Skeletal muscle cell (primary cell): ENCODE data around the gene SNCAIP.

Experiments
- DNase-seq: peaks from one replicate; pipeline ENCODE4 v3.0.0-alpha.2; 2010; ENCODE audit warnings: low read depth
- H3K4me3 ChIP-seq: 2 replicates; pipeline ENCODE4 v1.5.1; 2011; ENCODE audit warnings: low read depth, mild to moderate bottlenecking, control low read depth, low read length, moderate library complexity

The SNCAIP gene

DNA sequence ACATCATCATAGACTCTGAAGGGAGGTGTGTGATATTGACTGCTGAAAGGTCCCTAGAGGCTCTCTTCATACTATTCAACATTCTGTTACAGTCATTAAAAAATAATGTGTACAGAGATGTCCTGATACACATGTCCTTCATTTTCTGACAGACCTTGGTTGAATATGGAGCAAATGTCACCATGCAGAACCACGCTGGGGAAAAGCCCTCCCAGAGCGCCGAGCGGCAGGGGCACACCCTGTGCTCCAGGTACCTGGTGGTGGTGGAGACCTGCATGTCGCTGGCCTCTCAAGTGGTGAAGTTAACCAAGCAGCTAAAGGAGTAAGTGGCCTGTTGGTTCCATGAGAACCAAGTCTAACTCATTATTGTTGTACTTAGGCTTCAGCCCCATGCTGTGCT lies 132.4 kb downstream of the SNCAIP start:
- DNase-seq, result no peak
- no peak overlapping the region for H3K4me3 ChIP-seq

DNA sequence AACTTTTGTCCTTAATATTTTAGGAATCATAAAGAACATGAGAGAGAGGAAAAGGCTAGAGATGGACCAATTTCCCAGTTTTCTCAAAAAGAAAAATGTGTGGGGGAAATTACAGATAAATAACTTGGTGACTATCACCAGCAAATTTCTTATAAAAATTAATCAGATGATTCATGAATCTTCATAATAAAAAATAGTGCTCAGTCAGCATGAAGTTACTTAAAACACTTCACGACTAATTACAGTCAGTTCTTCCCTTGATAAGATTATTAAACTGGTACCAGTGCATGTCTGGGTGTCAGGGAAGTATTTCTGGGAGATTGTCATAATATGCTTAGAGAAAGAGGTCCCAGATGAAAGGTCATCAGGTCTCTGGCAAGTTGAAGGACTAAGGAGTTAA lies 133.0 kb downstream of the SNCAIP start:
- H3K4me3 ChIP-seq, result no peak overlapping the region
- DNase-seq, result no peak

DNA sequence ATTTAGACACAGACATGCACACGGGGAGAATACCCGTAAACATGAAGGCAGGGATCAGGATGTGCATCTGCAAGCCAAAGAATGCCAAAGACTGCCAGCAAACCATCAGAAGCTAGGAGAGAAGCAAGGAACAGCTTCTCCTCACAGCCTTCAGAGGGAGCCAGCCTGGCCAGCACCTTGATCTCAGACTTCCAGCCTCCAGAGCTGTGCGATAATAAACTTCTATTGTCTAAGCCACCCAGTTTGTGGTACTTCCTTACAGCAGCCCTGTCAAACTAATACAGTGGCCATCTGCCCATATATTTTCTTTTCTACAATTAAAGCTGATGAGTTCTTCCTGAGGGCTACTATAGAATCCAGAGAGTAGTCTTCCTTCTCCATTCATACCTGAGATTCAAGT lies 135.0 kb downstream of the SNCAIP start:
- DNase-seq, result no peak
- H3K4me3 ChIP-seq, result no peak overlapping the region

DNA sequence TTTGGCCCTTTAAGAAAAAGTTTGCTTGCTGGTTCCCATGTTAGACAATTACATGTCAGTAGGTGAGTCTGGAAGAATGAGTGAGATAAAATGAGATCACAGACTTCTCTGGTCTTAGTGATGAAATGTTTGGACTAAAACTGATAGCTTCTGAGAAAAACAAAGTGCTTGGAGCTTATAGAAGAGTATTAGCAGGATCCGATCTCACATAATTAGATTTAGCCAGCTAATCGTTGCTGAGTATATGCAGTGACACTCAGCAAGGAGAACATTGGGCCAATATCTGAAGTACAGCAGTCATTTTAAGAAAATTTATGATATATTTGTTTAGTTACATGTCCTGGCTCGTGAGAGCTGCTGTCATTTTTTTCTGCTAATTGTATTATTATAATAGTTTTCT lies 135.8 kb downstream of the SNCAIP start:
- no peak overlapping the region for H3K4me3 ChIP-seq
- no peak for DNase-seq

DNA sequence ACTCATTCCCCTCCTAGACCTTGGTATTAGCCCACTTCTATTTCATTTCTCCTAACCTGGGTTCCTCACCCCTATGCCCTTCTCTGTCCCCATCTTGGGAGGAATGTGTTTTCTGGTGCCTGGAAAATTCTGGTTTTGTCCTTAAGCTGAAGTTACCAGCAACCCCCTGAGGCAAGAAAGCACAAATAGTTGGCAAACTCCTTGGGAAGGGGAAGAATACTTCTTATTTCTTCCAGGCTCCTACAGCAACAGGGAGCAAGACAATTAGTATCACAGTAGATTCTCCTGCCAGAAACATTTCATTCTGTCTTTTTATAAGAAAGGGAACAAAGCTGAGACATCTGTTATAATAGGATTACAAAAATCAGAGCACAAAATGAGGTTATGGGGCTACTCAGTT lies 142.5 kb downstream of the SNCAIP start:
- H3K4me3 ChIP-seq, result no peak overlapping the region
- DNase-seq, result no peak

DNA sequence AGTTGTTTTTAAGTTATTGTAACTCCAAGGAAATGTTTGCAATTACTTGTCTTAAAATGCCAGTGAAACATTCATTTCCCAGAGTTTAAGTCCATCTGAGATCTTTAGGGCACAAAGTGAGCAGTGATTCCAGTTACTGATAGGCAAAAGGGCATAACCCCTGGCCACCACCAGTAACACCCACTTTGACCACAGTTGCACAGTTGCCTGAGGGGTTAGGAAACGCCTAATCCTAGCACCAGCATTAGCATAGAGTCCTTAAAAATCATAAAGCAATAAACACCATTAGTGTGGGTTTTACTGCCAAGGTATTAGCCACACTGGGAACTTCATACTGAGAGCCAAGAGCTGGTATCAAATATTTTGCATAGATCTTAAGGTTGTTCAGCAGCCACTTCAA lies 143.9 kb downstream of the SNCAIP start:
- no peak overlapping the region for H3K4me3 ChIP-seq
- DNase-seq, result no peak

DNA sequence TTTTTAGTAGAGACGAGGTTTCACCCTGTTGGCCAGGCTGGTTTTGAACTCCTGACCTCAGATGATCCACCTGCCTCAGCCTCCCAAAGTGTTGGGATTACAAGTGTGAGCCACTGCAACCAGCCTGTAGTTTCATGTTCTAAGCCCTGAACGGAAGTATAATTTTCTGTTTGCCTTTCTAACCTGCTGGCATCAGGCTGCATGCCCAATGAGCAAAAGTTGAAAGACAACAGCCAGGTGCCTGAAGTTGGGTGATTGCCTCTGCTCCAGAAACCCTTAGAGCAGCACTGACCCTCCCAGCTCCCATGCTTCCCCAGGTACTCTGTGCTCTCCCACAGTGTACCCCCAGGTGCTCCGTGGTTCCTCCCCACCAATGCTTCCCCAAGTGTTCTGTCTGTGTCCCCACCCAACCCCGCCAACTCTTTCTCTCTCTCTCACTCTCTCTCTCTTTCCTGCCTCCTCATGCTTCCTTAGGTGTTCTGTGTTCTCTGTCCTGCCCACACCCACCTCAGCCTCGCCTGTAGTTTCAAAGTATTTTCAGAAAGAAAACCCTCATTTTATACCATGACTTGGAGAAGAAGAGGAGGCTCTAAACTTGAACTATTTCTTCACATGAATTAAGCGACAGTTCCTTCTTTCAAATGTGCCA lies 145.3 kb downstream of the SNCAIP start:
- no peak for DNase-seq

DNA sequence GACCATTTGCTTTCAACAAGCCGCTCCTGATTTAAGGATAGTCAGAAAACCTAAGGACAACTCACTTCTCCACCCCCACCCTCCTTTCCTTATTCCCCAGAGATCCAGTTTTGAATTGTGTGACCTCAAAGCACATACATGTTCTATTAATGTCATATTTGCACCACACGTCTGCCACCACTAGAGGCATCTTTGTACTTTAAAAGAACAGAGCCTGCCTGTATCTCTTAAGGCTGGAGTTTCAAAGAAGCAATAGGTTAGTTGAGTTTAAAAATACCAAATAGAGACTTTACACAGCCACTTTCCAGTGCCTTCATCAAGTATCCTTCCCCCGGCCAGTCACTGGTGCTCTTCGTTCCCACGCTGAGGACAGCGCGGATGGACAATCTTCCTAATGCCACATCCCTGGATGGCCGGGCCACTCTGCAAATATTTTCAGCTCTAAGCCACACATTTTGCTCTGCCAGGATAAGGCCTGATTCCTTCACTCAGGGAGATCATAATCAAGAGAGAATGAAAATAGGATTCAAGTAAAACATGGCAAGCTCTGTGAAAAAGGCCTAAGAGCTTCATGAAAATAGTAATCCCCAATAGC lies 146.3 kb downstream of the SNCAIP start:
- H3K4me3 ChIP-seq, result no peak overlapping the region
- no peak for DNase-seq

More for the DNA sequence above, 145.3 kb downstream of the SNCAIP start:
- no peak overlapping the region for H3K4me3 ChIP-seq

DNA sequence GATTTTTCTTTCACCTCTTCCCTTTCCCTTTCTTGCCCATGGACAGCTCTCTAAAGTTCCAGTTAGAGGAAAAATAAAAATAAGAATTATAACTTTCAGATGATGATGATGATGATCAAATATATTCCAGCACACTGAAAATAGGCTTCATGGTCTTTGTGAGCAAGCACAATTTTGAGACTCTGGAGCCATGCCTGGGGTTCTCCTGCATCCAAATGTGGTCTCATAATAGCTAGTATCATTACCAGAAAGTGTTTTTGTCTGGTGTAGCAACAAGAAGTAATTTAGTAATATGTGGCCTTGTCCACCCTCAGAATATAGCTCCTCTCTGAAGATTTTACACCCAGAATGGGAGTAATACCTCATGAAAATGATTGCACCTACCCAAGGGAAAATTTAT lies 150.4 kb downstream of the SNCAIP start:
- H3K4me3 ChIP-seq, result no peak overlapping the region
- DNase-seq, result no peak

DNA sequence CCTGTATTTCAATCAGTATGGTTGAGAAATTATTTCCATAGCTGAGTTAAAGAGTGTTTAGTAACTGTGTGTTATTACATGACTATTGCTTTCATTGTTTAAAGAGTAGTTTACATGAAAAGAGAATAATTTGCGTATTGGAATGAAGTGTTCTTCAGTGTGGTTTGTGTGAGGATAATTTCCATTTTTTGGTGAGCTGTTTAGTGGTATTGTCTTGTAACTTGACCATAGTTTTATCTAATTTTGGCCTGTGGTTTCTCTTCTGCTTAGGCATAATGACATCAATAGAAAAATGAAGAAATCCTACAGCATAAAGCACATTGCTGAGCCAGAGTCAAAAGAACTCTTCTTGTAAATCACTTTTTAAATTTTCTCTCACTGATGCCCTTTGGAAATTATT lies 151.2 kb downstream of the SNCAIP start:
- no peak overlapping the region for H3K4me3 ChIP-seq
- no peak for DNase-seq

DNA sequence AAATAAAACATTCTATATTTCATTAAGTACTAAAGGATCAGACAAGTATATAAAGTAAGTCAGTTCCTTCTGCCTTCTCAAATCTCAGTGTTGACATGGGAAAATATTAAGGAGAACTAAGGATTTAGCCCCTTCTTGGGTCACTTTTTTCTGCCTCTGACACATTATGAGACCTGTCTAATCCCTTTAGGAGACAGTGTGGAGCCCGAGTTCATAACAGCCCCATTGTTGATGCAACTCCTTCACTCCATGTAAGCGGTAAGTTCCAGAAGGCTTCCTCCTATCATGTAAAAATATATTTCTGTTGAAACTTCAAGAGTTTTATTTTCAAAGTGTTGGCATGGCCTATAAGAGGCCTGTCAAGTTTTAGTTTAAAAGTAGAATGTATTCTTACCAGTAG lies 152.2 kb downstream of the SNCAIP start:
- no peak for DNase-seq
- no peak overlapping the region for H3K4me3 ChIP-seq

DNA sequence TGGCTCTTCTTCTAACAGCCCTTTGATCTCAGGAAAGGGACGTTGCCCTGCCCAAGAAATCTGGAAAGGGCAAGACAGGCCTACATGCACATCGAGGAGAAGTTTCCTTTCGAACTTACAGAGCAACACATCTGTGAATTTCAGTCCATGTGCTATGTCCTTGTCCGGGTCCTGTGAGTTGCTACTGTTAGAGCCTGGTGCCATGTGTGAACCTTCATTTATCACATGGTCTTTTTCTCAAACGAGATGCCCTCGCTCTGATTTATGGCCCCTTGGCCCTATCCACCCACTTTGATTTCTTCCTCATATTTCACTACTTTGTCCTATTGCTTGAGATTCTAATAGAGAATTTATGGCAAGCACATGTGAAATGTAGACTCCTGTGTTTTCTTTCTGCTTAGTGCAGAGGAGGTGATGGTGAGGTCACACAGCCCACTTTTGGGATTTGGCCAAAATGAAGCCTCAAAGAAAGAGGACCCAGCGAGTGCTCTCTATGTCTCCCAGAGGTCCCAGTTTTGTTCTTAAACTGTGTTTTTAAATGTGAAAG lies 153.1 kb downstream of the SNCAIP start:
- no peak overlapping the region for H3K4me3 ChIP-seq

DNA sequence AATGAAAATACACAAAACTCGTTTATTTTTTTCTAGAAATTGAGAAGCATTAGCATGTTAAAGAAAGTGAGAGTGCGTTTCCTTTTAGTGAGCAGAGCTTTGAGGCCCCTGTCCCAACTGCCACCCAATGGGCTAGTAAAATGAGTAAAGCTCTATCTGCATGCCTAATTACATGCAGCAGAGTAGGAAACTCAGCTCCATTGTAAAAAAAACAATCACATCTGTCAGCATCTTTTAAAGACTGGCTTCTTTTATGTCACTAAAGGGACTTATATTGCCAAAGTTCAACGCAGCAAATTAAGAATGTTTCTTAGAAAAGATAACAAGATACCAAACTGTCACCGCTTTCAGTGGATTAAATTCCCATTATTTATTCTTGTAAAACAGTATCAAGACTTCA lies 154.0 kb downstream of the SNCAIP start:
- H3K4me3 ChIP-seq, result no peak overlapping the region
- no peak for DNase-seq

More for the DNA sequence above, 153.1 kb downstream of the SNCAIP start:
- DNase-seq, result no peak

DNA sequence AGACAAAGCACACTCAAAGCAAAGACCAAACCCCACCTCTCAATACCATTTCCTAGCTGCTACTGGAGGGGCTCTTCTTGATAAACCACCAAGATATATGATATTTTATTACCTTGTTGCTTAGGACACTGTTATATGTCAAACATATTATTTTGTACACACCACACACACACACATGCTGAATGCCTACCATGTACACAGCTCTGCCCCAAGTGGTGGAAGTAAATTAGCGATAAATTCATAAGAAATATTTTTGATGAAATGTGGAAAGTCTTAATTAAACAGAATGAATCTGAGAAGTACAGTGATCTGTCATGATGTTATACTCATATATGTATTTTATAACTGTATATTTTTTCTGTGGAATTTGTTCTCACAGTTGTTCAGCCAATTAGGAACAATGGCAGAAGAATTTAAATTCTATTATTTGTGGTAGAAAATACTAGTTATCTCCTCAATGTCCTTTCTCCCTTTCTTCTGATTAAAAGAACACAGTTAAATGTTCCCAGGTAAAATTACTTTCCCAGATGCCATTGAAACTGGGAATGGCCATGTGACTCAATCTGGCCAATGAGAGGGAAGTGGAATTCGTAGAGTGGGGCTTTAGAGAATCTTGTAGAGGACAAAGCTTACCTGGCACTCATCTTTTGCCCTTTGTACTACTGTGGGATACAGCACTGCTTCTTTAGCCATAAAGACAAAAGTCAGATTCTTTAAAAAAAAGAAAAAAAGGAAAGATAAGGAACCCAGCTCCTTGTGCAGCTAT lies 156.5 kb downstream of the SNCAIP start:
- no peak for DNase-seq
- no peak overlapping the region for H3K4me3 ChIP-seq

DNA sequence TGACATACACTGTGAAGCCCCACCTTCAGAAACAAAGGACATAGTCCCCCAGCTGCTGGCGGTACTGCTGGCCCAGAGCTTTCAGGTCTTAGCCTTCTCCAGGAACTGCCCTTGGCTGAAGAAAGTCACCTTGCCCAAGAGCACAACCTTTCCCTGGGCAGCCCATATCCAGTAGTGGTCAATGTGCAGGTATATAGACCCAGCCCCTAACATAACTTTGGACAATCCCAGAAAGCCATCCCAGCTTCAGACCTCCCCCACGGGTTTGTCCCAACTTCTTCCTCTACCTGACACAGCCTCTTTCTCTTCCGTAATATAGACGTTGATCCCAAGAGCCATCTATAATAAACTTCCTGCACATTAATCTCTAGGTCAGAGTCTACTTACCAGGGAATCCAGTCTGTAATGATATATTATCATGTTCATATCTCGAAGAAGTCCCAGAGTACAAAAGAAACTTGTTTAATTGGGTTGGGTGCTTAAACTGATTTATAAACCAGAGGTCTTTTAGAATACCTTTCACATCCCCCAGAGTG lies 157.4 kb downstream of the SNCAIP start:
- DNase-seq, result no peak
- no peak overlapping the region for H3K4me3 ChIP-seq

DNA sequence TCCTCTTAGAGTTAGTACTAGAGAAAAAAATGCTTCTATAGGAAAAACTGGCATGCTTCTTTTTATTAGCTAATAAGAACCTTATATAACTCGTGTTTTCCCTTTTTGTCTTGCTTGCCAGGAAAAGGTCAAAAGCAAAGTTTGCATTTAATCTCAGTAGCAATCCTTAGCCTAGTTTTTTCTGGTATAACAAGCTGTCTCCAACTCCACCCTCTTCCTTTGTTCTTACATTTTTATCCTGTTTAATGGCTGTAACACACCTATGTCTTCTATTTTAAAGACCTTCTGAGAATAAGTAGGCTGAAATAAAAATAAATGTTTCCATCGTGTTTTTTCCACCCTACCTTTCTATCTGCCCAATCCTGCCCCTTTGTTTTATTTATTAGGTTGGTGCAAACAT lies 158.3 kb downstream of the SNCAIP start:
- no peak for DNase-seq
- H3K4me3 ChIP-seq, result no peak overlapping the region

DNA sequence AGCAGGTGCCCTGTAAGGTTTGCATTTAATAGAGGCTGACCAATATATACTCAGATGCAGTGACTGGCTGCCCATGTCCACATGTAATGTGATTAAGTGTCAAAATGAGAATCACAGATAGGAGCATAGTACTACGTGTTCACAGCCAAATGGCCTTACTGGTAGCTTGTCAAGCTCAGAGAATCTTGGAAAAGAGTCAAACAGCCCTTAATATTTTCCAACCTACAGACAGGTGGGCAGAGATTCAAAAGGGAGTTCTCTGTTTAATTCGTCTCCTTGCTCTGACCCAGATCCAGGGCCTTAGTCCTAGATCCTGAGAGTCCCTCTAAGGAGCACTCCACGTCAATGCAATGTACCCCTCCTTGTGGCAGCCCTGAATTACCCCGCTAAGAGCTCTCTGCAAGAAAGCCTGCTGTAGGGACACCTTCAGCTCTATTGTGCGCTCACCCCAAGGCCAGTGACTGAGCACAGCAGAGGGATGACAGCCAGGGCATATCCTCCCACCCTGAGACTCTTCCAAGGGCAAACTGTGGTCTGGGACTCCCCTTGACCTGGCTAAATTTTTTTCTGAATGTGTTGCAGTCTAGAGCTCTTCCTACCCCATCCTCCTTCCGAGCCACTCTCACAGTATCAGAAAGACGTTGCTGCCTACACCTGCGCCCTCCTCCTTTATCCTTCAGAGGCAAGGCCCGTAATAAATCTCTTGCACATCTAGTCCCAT lies 159.2 kb downstream of the SNCAIP start:
- no peak for DNase-seq
- no peak overlapping the region for H3K4me3 ChIP-seq

DNA sequence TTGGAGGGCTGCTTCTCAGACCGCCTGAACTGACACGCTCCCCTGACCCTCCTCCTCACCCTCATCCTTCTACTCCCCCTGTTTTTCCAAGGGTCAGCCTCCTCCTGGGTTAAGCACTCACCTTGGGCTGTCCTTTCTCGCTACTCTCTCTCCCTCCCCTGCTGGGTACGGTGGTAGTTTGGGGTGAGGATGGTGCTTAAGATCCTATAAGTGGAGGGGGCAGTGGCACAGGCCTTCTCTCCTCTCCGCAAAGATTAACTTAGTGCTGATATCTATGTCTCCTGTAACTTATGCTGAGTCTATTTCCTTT lies 159.7 kb downstream of the SNCAIP start:
- DNase-seq, result no peak
- H3K4me3 ChIP-seq, result no peak overlapping the region

DNA sequence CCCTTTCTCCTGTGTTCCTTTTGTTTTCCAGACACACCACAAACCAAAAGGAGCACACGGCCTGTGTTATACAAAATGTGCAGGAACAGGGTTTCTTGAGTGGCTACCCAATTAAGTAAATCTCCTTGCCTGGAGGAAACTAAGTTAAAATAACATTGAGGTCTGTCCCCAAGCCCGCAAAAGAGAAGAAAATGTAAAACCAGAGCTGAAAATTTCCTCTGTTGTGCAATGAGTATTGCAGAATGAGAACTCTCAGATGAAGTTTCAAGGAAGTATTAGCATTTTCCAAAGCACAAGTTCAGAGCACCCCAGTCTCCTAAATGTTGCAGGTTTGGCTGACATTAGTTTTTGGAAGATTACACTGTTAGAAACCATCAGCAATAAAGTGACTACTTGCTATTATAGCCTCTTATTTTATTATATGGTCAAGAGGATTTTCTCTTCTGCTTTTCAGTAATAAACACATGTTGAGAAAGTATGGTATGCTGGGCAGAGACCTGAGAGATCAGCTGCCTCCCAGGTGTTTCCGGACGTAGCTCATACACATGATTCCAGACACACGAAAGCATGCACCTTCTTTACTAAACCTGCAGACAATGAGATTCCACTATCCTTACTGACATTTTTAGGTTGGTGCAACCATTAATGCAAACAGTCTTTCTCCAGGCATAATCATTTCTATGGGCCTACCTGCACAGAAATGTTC lies 161.3 kb downstream of the SNCAIP start:
- no peak for DNase-seq
- no peak overlapping the region for H3K4me3 ChIP-seq
